ENCODE results near the gene RNF114.

The RNF114 gene

GRCh38 chr20:49928411-49929141 is 7.6 kb upstream of the RNF114 start:
- TF ChIP-seq, protein P1, sequence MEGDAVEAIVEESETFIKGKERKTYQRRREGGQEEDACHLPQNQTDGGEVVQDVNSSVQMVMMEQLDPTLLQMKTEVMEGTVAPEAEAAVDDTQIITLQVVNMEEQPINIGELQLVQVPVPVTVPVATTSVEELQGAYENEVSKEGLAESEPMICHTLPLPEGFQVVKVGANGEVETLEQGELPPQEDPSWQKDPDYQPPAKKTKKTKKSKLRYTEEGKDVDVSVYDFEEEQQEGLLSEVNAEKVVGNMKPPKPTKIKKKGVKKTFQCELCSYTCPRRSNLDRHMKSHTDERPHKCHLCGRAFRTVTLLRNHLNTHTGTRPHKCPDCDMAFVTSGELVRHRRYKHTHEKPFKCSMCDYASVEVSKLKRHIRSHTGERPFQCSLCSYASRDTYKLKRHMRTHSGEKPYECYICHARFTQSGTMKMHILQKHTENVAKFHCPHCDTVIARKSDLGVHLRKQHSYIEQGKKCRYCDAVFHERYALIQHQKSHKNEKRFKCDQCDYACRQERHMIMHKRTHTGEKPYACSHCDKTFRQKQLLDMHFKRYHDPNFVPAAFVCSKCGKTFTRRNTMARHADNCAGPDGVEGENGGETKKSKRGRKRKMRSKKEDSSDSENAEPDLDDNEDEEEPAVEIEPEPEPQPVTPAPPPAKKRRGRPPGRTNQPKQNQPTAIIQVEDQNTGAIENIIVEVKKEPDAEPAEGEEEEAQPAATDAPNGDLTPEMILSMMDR (IDR thresholded peaks at IDR 0.05), result peak; percentile 93
- Histone ChIP-seq H3K4me3 (ENCODE audit: low read depth in 1 of 2, low read length in 1 of 2) (no peak overlapping the region), H3K27ac (peak overlapping the region; percentile 73), H3K27me3 (no peaks in the 10 kb centered on the region), H3K36me3 (no peaks in the 10 kb centered on the region), H3K4me1 (ENCODE audit: control insufficient read depth in 1 of 2, insufficient read depth in 1 of 2, low read depth in 1 of 2, low read length in 1 of 2) (peaks cover 23 to 24% of the 10 kb centered on the region in 2 experiments), H3K9me3 (no peaks in the 10 kb centered on the region)

DNA sequence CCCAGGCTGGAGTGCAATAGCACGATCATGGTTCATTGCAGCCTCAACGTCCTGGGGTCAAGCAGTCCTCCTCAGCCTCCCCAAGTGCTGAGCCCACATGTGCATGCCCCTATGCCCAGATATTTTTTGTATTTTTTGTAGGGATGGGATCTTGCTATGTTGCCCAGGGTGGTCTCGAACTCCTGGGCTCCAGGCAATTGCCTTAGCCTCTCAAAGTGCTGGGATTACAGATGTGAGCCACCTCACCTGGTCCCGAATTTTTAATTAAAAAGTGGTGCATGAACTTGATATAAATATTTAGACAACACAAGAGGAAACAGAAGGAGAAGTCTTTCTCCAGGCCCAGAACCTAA is 7.1 kb upstream of the RNF114 start:
- peaks cover 23 to 24% of the 10 kb centered on the region in 2 experiments for H3K4me1 ChIP-seq (ENCODE audit: control insufficient read depth in 1 of 2, insufficient read depth in 1 of 2, low read depth in 1 of 2, low read length in 1 of 2)
- no peaks in the 10 kb centered on the region for H3K9me3 ChIP-seq
- TF ChIP-seq, protein P1 (IDR thresholded peaks at IDR 0.05), result no peak
- H3K27me3 ChIP-seq, result no peaks in the 10 kb centered on the region
- H3K4me3 ChIP-seq (ENCODE audit: low read depth in 1 of 2, low read length in 1 of 2), result no peak overlapping the region
- H3K27ac ChIP-seq, result peak overlapping the region; percentile 73
- H3K36me3 ChIP-seq, result no peaks in the 10 kb centered on the region

DNA sequence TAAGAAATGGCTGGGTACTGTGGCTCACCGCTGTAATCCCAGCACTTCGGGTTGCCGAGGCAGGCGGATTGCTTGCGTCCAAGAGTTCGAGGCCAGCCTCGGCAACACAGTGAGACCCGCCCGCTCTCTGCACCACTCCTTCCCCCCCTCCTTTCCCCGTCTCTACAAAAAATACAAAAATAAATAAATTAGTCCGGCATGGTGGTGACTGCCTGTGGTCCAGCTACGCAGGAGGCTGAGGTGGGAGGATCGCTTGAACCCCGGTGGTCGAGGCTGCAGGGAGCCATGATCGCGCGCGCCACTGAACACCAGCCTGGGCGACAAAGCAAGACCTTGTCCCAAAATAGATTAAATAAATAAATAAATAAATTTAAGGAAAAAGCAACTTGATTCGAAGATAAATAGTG is 448 bp upstream of the RNF114 start:
- Histone ChIP-seq H3K27ac (peak overlapping the region; percentile 93), H3K4me1 (ENCODE audit: control insufficient read depth in 1 of 2, insufficient read depth in 1 of 2, low read depth in 1 of 2, low read length in 1 of 2) (peaks cover 41% of the 10 kb centered on the region in 2 experiments), H3K9me3 (no peaks in the 10 kb centered on the region), H3K27me3 (no peaks in the 10 kb centered on the region), H3K4me3 (ENCODE audit: low read depth in 1 of 2, low read length in 1 of 2) (peak overlapping the region; percentile 85 to 91), H3K36me3 (peaks cover 3% of the 10 kb centered on the region)
- TF ChIP-seq, protein P1 (IDR thresholded peaks at IDR 0.05), result no peak

- H3K4me3 ChIP-seq (ENCODE audit: low read depth in 1 of 2, low read length in 1 of 2), result peak overlapping the region; percentile 85 to 91
- peak overlapping the region; percentile 93 for H3K27ac ChIP-seq
- peaks cover 41% of the 10 kb centered on the region in 2 experiments for H3K4me1 ChIP-seq (ENCODE audit: control insufficient read depth in 1 of 2, insufficient read depth in 1 of 2, low read depth in 1 of 2, low read length in 1 of 2)
- peaks cover 18% of the 10 kb centered on the region for H3K36me3 ChIP-seq
- no peaks in the 10 kb centered on the region for H3K27me3 ChIP-seq
- TF ChIP-seq, protein P1 (IDR thresholded peaks at IDR 0.05), result no peak
- no peaks in the 10 kb centered on the region for H3K9me3 ChIP-seq
Observed at GRCh38 chr20:49937027-49937929, 1.1 kb downstream of the RNF114 start.

DNA sequence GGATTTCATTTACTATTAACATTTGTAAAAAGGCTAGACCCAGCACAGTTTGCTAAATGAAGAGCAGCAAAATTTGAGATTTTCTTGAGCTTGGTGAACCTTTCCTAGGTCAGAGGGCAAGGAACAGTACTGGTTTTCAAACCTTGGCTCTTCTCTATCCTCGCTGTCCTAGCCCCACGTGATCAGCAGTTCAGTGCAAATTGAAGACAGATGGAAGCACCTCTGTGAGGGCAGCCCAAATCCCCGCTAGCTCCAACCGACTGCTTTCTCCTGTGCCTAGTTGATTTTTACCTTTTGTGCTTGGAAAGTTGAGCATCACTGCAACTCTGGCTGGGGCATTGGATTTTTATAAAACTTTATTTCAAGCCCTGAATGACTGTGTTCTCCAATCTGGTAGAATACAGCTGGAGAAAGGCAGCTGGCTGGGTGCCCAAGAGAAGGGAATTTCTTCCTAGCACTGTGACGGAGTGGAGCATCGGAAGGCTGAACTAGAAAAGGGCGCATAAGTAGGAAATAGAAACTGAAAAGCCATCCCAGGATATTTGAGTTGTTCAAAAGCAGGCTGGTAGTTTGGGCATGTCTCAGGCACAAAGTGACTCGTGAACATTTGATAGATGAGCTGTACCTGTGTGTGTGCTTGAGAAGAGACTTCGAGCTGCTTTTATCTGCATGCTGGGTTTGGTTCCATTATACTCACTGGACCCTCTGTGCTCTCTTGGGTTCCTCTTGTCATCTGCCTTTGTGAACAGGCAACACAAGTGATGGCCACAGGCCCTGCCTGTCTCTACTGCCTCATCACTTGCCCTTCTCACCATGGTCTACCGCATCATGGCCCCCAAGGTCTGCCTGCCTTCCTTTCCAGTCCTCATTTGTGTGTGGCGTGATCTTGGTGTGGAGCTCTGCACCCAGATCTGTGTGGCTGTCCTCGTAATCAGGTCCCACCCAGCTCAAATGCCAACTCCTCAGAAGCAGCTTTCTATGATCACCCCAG is 2.3 kb downstream of the RNF114 start:
- H3K27ac ChIP-seq, result peak overlapping the region; percentile 93
- H3K4me1 ChIP-seq (ENCODE audit: control insufficient read depth in 1 of 2, insufficient read depth in 1 of 2, low read depth in 1 of 2, low read length in 1 of 2), result peaks cover 41% of the 10 kb centered on the region in 2 experiments
- H3K27me3 ChIP-seq, result no peaks in the 10 kb centered on the region
- peaks cover 28% of the 10 kb centered on the region for H3K36me3 ChIP-seq
- H3K4me3 ChIP-seq (ENCODE audit: low read depth in 1 of 2, low read length in 1 of 2), result peak overlapping the region in 1 of 2 experiments; percentile 85
- no peaks in the 10 kb centered on the region for H3K9me3 ChIP-seq
- TF ChIP-seq, protein P1 (IDR thresholded peaks at IDR 0.05), result no peak
